ENCODE results near the gene ATP2B3.
A peak's percentile ranks its signal among the peaks of the same experiment; 100 is the strongest.

DNA sequence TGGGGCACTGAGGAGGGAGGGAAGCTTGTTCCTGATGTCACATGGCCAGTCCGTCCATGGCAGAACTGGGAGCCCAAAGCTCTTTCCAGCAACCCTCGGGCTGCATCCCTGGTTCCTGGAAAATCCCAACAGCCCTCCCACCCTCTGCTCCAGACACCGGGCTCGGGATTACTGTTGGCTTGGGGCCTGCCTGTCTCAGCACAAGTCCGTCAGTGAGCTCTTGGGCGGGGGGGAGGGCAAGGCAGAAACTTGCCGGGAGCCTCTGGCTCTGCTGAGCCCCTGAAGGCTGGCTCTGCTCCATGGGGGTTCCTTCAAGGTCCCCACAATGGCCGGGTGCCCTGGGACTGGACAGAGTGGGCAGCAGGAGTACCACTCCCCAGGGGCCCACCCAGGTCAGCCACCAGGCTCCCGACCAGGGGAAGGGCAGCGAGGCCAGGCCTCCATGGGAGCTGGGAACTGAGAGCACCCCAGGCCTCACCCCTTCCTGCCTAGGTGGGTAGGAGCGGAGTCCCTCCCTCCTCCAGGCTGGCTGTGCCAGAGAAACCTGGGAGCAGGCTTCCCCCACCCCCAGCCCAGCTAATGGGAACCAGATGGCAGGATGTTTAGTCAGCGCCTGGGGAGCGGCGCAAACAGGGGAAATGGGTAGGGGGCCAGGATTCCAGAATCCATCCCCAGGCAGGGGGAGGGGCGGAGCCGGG, 40.6 kb upstream of the ATP2B3 start:
- peak; percentile 48 for TF ChIP-seq POLR2AphosphoS5 (IDR thresholded peaks at IDR 0.05; ENCODE audit: borderline replicate concordance, low read depth, low read length)
- TF ChIP-seq EZH2 (IDR thresholded peaks at IDR 0.05), result no peak

All from SK-N-MC (cell line).